BLaER1 treated with 17β-estradiol and CSF1 and Interleukin-3, amounts not matched to agents 10 nM and 100 nM (cell line): ENCODE data around the gene FCHO2.

Experiments used
- H3K27ac ChIP-seq, 11 experiments: shearing (Covaris generic); formaldehyde crosslinking; 2 replicates each; pipeline ENCODE4 v1.8.1; 2022
- H3K27me3 ChIP-seq, 11 experiments: shearing (Covaris generic); formaldehyde crosslinking; 2 replicates each; pipeline ENCODE4 v1.8.1; 2022
- H3K36me3 ChIP-seq, 11 experiments: shearing (Covaris generic); formaldehyde crosslinking; 2 replicates each; pipeline ENCODE4 v1.8.1; 2022
- H3K4me1 ChIP-seq, 10 experiments: shearing (Covaris generic); formaldehyde crosslinking; 2 replicates each; pipeline ENCODE4 v1.8.1; 2022
- H3K4me2 ChIP-seq, 11 experiments: shearing (Covaris generic); formaldehyde crosslinking; 2 replicates each; pipeline ENCODE4 v1.8.1; 2022
- H3K4me3 ChIP-seq, 10 experiments: shearing (Covaris generic); formaldehyde crosslinking; 2 replicates each; pipeline ENCODE4 v1.8.1; 2022
- H3K9ac ChIP-seq, 11 experiments: shearing (Covaris generic); formaldehyde crosslinking; 2 replicates each; pipeline ENCODE4 v1.8.1; 2022
- H3K9me3 ChIP-seq, 11 experiments: shearing (Covaris generic); formaldehyde crosslinking; replicated peaks in 1 of 11; 2 replicates each; pipeline ENCODE4 v1.8.1; 2022
- H4K20me1 ChIP-seq, 11 experiments: shearing (Covaris generic); formaldehyde crosslinking; 2 replicates each; pipeline ENCODE4 v1.8.1; 2022
- Cebpa-rat ChIP-seq, 11 experiments: shearing (Covaris generic); IDR thresholded peaks; 2 replicates each; pipeline ENCODE4 v1.8.1; 2022

The FCHO2 gene

GRCh38 chr5:73027816-73028215, 72.0 kb downstream of the FCHO2 start:
- H3K27ac ChIP-seq = no peak overlapping the region
- no peak overlapping the region for H3K4me2 ChIP-seq
- peaks cover 0 to 5% (median 0%) of the 10 kb centered on the region in 10 experiments; a peak in 4 of 20 replicates for H3K4me1 ChIP-seq
- H3K4me3 ChIP-seq = no peak overlapping the region
- no peak overlapping the region for H3K9ac ChIP-seq
- H3K9me3 ChIP-seq = no peaks in the 10 kb centered on the region
- no peaks in the 10 kb centered on the region for H3K27me3 ChIP-seq
- TF ChIP-seq Cebpa-rat (IDR thresholded peaks at IDR 0.05) = no peak
- peaks cover 0 to 95% (median 0%) of the 10 kb centered on the region in 11 experiments; a peak in 4 of 22 replicates for H4K20me1 ChIP-seq
- peaks cover 0 to 100% (median 7%) of the 10 kb centered on the region in 11 experiments; a peak in 9 of 22 replicates for H3K36me3 ChIP-seq

- Histone ChIP-seq H3K36me3 (peaks cover 0 to 99% (median 7%) of the 10 kb centered on the region in 11 experiments; a peak in 9 of 22 replicates), H3K27me3 (no peaks in the 10 kb centered on the region), H4K20me1 (peaks cover 0 to 96% (median 0%) of the 10 kb centered on the region in 11 experiments; a peak in 4 of 22 replicates), H3K9ac (no peak overlapping the region), H3K4me1 (no peaks in the 10 kb centered on the region), H3K9me3 (no peaks in the 10 kb centered on the region), H3K4me3 (no peak overlapping the region), H3K27ac (no peak overlapping the region), H3K4me2 (no peak overlapping the region)
- TF ChIP-seq Cebpa-rat (IDR thresholded peaks at IDR 0.05) = no peak
These were observed 73.3 kb downstream of the FCHO2 start for GRCh38 chr5:73028991-73029595.

GRCh38 chr5:73030531-73030930, 74.7 kb downstream of the FCHO2 start:
- H3K27me3 ChIP-seq = no peaks in the 10 kb centered on the region
- H3K36me3 ChIP-seq = peaks cover 0 to 98% (median 7%) of the 10 kb centered on the region in 11 experiments; a peak in 12 of 22 replicates
- H3K9me3 ChIP-seq = no peaks in the 10 kb centered on the region
- H3K4me3 ChIP-seq = no peak overlapping the region
- no peaks in the 10 kb centered on the region for H3K4me1 ChIP-seq
- H4K20me1 ChIP-seq = peaks cover 0 to 96% (median 0%) of the 10 kb centered on the region in 11 experiments; a peak in 3 of 22 replicates
- H3K9ac ChIP-seq = no peak overlapping the region
- H3K4me2 ChIP-seq = no peak overlapping the region
- no peak for TF ChIP-seq Cebpa-rat (IDR thresholded peaks at IDR 0.05)
- H3K27ac ChIP-seq = no peak overlapping the region

GRCh38 chr5:73030995-73031394, 75.2 kb downstream of the FCHO2 start:
- H3K9me3 ChIP-seq = no peaks in the 10 kb centered on the region
- H3K4me2 ChIP-seq = no peak overlapping the region
- H3K4me1 ChIP-seq = no peaks in the 10 kb centered on the region
- H3K4me3 ChIP-seq = no peak overlapping the region
- H3K27me3 ChIP-seq = no peaks in the 10 kb centered on the region
- no peak for TF ChIP-seq Cebpa-rat (IDR thresholded peaks at IDR 0.05)
- peaks cover 0 to 97% (median 0%) of the 10 kb centered on the region in 11 experiments; a peak in 3 of 22 replicates for H4K20me1 ChIP-seq
- no peak overlapping the region for H3K27ac ChIP-seq
- peaks cover 0 to 98% (median 9%) of the 10 kb centered on the region in 11 experiments; a peak in 12 of 22 replicates for H3K36me3 ChIP-seq
- H3K9ac ChIP-seq = no peak overlapping the region

- peaks cover 0 to 98% (median 9%) of the 10 kb centered on the region in 11 experiments; a peak in 11 of 22 replicates for H3K36me3 ChIP-seq
- no peak overlapping the region for H3K9ac ChIP-seq
- no peak for TF ChIP-seq Cebpa-rat (IDR thresholded peaks at IDR 0.05)
- H4K20me1 ChIP-seq = peaks cover 0 to 97% (median 0%) of the 10 kb centered on the region in 11 experiments; a peak in 3 of 22 replicates
- no peaks in the 10 kb centered on the region for H3K9me3 ChIP-seq
- H3K27ac ChIP-seq = no peak overlapping the region
- H3K4me2 ChIP-seq = no peak overlapping the region
- no peaks in the 10 kb centered on the region for H3K4me1 ChIP-seq
- H3K4me3 ChIP-seq = no peak overlapping the region
- no peaks in the 10 kb centered on the region for H3K27me3 ChIP-seq
These were observed 76.0 kb downstream of the FCHO2 start for GRCh38 chr5:73031839-73032238.

GRCh38 chr5:73032635-73033034, 76.8 kb downstream of the FCHO2 start:
- Histone ChIP-seq H3K4me1 (no peaks in the 10 kb centered on the region), H3K9me3 (no peaks in the 10 kb centered on the region), H3K4me3 (no peak overlapping the region), H4K20me1 (peaks cover 0 to 98% (median 0%) of the 10 kb centered on the region in 11 experiments; a peak in 3 of 22 replicates), H3K4me2 (no peak overlapping the region), H3K36me3 (peaks cover 0 to 98% (median 9%) of the 10 kb centered on the region in 11 experiments; a peak in 11 of 22 replicates), H3K27me3 (no peaks in the 10 kb centered on the region), H3K27ac (no peak overlapping the region), H3K9ac (no peak overlapping the region)
- no peak for TF ChIP-seq Cebpa-rat (IDR thresholded peaks at IDR 0.05)

GRCh38 chr5:73037545-73037944, 81.7 kb downstream of the FCHO2 start:
- Histone ChIP-seq H3K4me2 (no peak overlapping the region), H3K36me3 (peaks cover 0 to 87% (median 9%) of the 10 kb centered on the region in 11 experiments; a peak in 11 of 22 replicates), H3K9me3 (no peaks in the 10 kb centered on the region), H3K4me3 (no peak overlapping the region), H3K9ac (no peak overlapping the region), H3K27ac (no peak overlapping the region), H3K4me1 (no peaks in the 10 kb centered on the region), H4K20me1 (peaks cover 0 to 92% (median 0%) of the 10 kb centered on the region in 11 experiments; a peak in 3 of 22 replicates), H3K27me3 (no peaks in the 10 kb centered on the region)
- no peak for TF ChIP-seq Cebpa-rat (IDR thresholded peaks at IDR 0.05)

- Histone ChIP-seq H3K27me3 (no peaks in the 10 kb centered on the region), H3K4me1 (no peaks in the 10 kb centered on the region), H3K9me3 (peaks cover 1 to 13% (median 5%) of the 10 kb centered on the region in 11 experiments; a peak in 16 of 22 replicates), H3K4me3 (no peak overlapping the region), H3K36me3 (peaks cover 0 to 87% (median 14%) of the 10 kb centered on the region in 11 experiments; a peak in 12 of 22 replicates), H3K27ac (no peak overlapping the region), H3K9ac (no peak overlapping the region), H3K4me2 (no peak overlapping the region), H4K20me1 (peaks cover 0 to 85% (median 0%) of the 10 kb centered on the region in 11 experiments; a peak in 3 of 22 replicates)
- no peak for TF ChIP-seq Cebpa-rat (IDR thresholded peaks at IDR 0.05)
These were observed 83.2 kb downstream of the FCHO2 start for GRCh38 chr5:73039082-73039481.

- Histone ChIP-seq H3K36me3 (peaks cover 0 to 89% (median 15%) of the 10 kb centered on the region in 11 experiments; a peak in 10 of 22 replicates), H3K4me1 (no peaks in the 10 kb centered on the region), H3K27me3 (no peaks in the 10 kb centered on the region), H4K20me1 (peaks cover 0 to 72% (median 0%) of the 10 kb centered on the region in 11 experiments; a peak in 3 of 22 replicates), H3K27ac (no peak overlapping the region), H3K9ac (no peak overlapping the region), H3K9me3 (peaks cover 26 to 31% (median 28%) of the 10 kb centered on the region in 11 experiments), H3K4me2 (no peak overlapping the region), H3K4me3 (no peak overlapping the region)
- no peak for TF ChIP-seq Cebpa-rat (IDR thresholded peaks at IDR 0.05)
These were observed 87.2 kb downstream of the FCHO2 start for GRCh38 chr5:73042993-73043392.
